NOMO-1 treated with dmso at 0.1 percent for 144 hours (cell line): Measurements from ENCODE around the gene LIAS.
"Not testable (repeated sequence)": the region's sequence is repeated elsewhere in the genome, so short reads cannot be mapped to it uniquely, and the experiment has no call there.

Experiments
- DNase-seq: peaks from one replicate; lab custom pipeline; 2025; ENCODE audit not compliant: unreplicated experiment; lab: John Stamatoyannopoulos, UW

Gene LIAS

DNA sequence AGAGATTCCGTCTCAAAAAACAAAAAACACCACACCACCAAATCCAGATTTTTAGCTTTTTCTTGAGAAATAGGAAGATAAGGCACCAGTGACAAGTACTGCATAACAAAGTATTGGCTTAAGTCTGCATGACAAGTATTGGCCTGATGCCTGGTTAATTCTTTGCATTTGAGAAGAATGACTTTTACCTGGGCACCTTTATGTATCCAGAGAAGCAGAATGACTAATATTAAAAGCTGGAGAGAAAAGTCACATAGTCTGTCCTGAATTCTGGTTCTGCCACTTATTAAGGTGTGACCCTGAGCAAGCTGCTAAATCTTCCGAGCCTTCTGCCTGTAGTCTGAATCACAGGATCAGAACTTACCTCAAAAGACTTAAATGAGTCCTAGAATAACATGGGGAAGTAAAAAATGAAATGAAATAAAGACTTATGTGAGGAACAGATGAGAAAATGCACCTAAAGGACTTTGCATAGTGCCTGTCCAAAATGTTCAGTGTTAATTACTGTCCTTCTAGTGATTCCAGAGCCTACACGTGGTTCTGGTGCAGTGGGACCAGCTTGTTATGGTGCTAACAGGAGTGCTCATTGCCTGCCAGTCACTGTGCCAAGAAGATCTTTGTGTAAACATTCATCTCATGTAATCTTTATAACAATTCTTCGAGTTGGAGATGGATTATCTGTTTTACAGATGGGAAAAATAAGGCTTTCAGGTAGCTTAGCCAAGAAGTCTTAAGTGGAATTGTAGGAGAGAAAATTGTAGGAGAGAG, 36.8 kb downstream of the LIAS start:
- DNase-seq: no peak

- no peak for DNase-seq
Observed at GRCh38 chr4:39497909-39498726, 39.3 kb downstream of the LIAS start.

- DNase-seq: no peak
Observed at GRCh38 chr4:39498727-39499020, 39.8 kb downstream of the LIAS start.

GRCh38 chr4:39502019-39502663, 43.3 kb downstream of the LIAS start:
- no peak for DNase-seq

- DNase-seq: not testable (repeated sequence)
Observed at GRCh38 chr4:39502664-39503035, 43.8 kb downstream of the LIAS start.

- no peak for DNase-seq
Observed at GRCh38 chr4:39504538-39504937, 45.7 kb downstream of the LIAS start.

DNA sequence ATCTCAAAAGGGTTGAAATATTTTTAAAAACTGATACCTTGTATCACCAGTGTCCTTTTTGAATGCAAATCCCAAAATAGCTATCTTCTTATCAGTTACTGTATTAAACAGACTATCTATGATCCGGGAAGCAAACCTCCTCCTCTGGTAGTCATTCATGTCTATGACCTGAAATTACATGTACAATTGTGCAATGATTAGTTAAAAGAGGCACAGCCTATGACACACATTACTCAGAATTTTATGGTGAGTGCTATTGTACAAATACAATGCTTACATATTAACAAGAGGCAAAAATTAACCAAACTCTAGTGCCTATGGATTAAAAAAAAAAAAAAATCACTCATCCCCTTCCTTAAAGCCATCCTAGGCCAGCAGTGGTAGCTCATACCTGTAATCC, 46.7 kb downstream of the LIAS start:
- no peak for DNase-seq

DNA sequence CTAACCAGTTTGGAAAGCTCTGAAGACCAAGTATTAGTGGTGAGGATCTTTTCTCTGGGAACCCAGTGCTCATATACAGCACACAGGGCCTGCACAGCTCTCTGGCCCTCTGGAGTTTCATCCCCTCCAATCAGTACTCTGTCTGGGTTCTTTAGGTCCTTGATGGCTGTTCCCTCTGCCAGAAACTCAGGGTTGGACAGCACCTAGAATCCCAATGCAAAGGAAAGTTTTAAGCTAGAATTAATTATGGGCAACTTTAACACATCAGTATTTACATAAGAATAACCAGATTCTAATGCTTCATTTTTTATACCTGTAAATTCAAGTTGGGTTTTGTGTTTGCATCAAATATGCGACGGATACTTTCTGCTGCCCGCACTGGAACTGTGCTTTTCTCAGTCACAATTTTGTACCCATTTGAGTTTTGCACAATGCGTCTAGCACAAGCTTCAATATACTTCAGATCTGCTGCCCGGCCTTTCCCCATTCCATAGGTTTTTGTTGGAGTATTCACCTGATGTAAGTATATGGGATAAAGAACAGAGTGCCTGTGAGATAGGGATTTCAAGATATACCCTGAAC, 51.6 kb downstream of the LIAS start:
- no peak for DNase-seq

DNA sequence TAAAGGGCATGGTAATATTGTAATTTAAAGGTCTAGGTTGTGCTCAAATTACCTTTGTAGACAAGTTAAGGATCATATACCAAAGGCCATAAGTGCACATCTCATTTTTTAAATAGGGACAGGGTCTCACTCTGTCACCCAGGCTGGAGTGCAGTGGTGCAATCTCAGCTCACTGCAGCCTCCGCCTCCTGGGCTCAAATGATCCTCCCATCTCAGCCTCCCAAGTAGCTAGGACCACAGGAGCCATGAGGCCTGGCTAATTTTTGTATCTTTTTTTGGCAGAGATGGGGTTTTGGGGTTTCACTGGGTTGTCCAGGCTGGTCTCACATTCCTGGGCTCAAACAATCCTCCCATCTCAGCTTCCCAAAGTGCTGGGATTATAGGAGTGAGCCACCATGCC, 55.4 kb downstream of the LIAS start:
- DNase-seq: not testable (repeated sequence)

GRCh38 chr4:39514888-39515401, 56.1 kb downstream of the LIAS start:
- no peak for DNase-seq

DNA sequence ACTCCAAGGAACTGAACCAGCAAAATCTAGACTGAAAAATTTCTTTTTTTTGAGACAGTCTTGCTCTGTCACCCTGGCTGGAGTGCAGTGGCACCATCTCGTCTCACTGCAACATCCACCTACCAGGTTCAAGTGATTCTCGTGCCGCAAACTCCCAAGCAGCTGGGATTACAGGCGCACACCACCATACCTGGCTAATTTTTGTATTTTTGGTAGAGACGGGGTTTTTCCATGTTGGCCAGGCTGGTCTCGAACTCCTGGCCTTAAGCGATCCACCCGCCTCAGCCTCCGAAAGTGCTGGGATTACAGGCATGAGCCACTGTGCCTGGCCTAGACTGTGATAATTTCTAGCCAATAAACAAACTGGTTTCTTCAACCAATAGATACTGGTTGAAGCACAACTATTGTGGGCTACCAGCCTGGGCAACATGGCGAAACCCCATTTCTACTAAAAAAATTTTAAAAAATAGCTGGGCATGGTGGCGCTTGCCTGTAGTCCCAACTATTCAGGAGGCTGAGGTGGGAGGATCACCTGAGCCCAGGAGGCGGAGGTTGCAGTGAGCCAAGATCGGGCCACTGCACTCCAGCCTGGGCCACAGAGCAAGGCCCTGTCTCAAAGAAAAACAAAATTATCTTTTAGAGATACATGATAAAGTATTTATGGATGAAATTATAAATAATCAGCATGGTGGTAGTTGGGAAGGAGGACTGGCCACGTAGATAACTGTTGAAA, 57.0 kb downstream of the LIAS start:
- not testable (repeated sequence) for DNase-seq

DNA sequence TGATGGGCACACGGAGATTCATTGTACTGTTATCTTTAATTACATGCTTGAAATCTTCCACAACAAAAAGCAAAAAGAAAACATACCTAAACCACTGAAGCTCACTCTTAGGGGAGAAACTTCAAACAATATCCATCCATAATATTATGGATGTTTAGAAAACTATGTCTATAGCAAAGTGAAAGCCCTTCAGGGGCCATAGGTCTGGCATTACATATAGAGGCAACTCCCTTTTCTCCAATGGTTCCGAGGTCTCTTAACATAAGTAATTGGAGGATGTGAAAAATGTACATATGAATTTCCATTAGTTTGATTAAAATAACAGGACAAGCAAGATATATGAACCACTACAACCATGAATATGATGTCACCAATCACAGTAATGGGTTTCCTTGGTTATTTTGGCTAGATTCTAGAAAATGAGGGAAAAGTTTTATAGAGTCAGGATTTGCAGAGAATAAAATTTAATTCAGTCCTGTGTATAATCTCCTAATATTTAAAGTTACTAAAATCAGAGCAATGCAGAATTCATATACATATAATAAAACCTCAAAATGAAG, 57.6 kb downstream of the LIAS start:
- no peak for DNase-seq

DNA sequence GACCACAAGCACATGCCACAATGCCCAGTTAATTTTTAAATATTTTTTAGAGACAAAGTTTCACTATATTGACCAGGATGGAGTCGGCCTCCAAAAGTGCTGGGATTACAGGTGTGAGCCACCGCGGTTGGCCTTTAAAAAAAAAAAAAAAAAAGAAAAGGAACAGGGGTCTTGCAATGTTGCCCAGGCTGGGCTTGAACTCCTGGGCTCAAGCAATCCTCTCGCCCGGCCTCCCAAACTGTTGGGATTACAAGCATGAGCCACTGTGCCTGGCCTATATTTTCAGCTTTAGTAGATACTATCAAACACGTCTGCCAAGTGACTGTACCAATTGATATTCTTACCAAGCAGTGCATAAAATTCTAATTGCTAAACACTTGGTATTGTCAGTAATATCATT, 59.6 kb downstream of the LIAS start:
- no peak for DNase-seq

- DNase-seq: no peak
Observed at GRCh38 chr4:39521253-39521919, 62.5 kb downstream of the LIAS start.

- DNase-seq: no peak
Observed at GRCh38 chr4:39522068-39522467, 63.2 kb downstream of the LIAS start.

- no peak for DNase-seq
Observed at GRCh38 chr4:39524161-39524957, 65.5 kb downstream of the LIAS start.

- DNase-seq: no peak
Observed at GRCh38 chr4:39525822-39526690, 67.2 kb downstream of the LIAS start.

DNA sequence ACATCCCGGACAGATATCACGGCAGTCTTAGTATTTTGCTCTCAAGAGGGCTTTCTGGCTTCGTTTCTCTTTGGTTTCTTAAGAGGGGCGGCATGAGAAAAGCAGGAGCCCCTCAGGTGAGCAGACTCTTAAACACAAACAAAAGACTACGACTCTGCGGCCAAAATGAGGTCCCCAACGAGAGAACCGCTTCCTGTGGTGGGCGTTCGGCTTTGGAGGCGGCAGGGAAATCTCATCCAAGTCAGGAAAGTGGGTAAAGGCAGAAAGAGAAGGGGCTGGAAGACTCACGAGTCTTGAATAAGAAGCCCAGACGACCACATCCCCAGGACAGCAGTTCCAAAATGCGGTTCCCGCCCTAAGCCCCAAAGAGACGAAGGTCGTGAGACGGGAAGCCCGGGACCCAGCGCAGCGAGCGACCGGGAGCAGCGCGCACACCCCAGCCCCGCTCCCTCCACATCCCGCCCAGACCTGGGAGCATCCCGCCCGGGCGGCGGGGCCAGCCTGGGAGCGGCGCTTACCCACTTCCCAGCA, 68.0 kb downstream of the LIAS start:
- DNase-seq: no peak
